GM21515 (cell line): ENCODE data around the gene N4BP3.

Experiments
- ATAC-seq: cut with Tn5 transposase; IDR thresholded peaks from one replicate; pipeline ENCODE4 v1.9.1; 2021; ENCODE audit not compliant: unreplicated experiment

Gene N4BP3

GRCh38 chr5:178103612-178104011 lies 9.7 kb upstream of the N4BP3 start:
- no peak for ATAC-seq

GRCh38 chr5:178104492-178104891 lies 8.8 kb upstream of the N4BP3 start:
- ATAC-seq: no peak

GRCh38 chr5:178106086-178106485 lies 7.2 kb upstream of the N4BP3 start:
- no peak for ATAC-seq

GRCh38 chr5:178106556-178107239 lies 6.6 kb upstream of the N4BP3 start:
- ATAC-seq: no peak

- ATAC-seq: no peak
Measured at GRCh38 chr5:178107756-178108310, 5.5 kb upstream of the N4BP3 start.

GRCh38 chr5:178108446-178108845 lies 4.9 kb upstream of the N4BP3 start:
- no peak for ATAC-seq

GRCh38 chr5:178108966-178109365 lies 4.4 kb upstream of the N4BP3 start:
- ATAC-seq: no peak

- ATAC-seq: no peak
Measured at GRCh38 chr5:178110511-178110910, 2.8 kb upstream of the N4BP3 start.

- ATAC-seq: no peak
Measured at GRCh38 chr5:178111925-178112324, 1.4 kb upstream of the N4BP3 start.

GRCh38 chr5:178112545-178112944 lies 787 bp upstream of the N4BP3 start:
- no peak for ATAC-seq

- no peak for ATAC-seq
Measured at GRCh38 chr5:178113841-178114324, 551 bp downstream of the N4BP3 start.

GRCh38 chr5:178114325-178115135 lies 1.2 kb downstream of the N4BP3 start:
- ATAC-seq: no peak

- ATAC-seq: no peak
Measured at GRCh38 chr5:178115136-178115813, 1.9 kb downstream of the N4BP3 start.

GRCh38 chr5:178115814-178116142 lies 2.4 kb downstream of the N4BP3 start:
- ATAC-seq: no peak

- ATAC-seq: no peak
Measured at GRCh38 chr5:178116143-178116885, 3.0 kb downstream of the N4BP3 start.

GRCh38 chr5:178117923-178118701 lies 4.8 kb downstream of the N4BP3 start:
- ATAC-seq: no peak

GRCh38 chr5:178119915-178120606 lies 6.7 kb downstream of the N4BP3 start:
- no peak for ATAC-seq

GRCh38 chr5:178120607-178121357 lies 7.5 kb downstream of the N4BP3 start:
- peak; percentile 80 for ATAC-seq
